ENCODE measurements around the gene FYCO1. TPM values are rescaled to one million over a fixed set of nuclear protein-coding genes. Genes with fewer than 3 reads are reported as not detected.
A peak's percentile ranks its signal among the peaks of the same experiment; 100 is the strongest.

The FYCO1 gene
- total RNA-seq, 1 donor from 2014 or later: 31.8 TPM

GRCh38 chr3:46031269-46031668 lies 35.6 kb upstream of the FYCO1 start:
- peaks cover 38% of the 10 kb centered on the region for H3K27me3 Mint-ChIP-seq (ENCODE audit: unreplicated experiment)
- H3K9me3 Mint-ChIP-seq (ENCODE audit: unreplicated experiment): peaks cover 6% of the 10 kb centered on the region
- H3K4me3 Mint-ChIP-seq (ENCODE audit: unreplicated experiment): no peak overlapping the region
- peak; percentile 66 for DNase-seq (ENCODE audit: extremely low spot score, unreplicated experiment)
- TF ChIP-seq, protein P1, sequence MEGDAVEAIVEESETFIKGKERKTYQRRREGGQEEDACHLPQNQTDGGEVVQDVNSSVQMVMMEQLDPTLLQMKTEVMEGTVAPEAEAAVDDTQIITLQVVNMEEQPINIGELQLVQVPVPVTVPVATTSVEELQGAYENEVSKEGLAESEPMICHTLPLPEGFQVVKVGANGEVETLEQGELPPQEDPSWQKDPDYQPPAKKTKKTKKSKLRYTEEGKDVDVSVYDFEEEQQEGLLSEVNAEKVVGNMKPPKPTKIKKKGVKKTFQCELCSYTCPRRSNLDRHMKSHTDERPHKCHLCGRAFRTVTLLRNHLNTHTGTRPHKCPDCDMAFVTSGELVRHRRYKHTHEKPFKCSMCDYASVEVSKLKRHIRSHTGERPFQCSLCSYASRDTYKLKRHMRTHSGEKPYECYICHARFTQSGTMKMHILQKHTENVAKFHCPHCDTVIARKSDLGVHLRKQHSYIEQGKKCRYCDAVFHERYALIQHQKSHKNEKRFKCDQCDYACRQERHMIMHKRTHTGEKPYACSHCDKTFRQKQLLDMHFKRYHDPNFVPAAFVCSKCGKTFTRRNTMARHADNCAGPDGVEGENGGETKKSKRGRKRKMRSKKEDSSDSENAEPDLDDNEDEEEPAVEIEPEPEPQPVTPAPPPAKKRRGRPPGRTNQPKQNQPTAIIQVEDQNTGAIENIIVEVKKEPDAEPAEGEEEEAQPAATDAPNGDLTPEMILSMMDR (IDR thresholded peaks at IDR 0.05): no peak
- H3K36me3 Mint-ChIP-seq (ENCODE audit: unreplicated experiment): no peaks in the 10 kb centered on the region
- no peak overlapping the region for H3K27ac Mint-ChIP-seq (ENCODE audit: unreplicated experiment)
- no peaks in the 10 kb centered on the region for H3K4me1 Mint-ChIP-seq (ENCODE audit: unreplicated experiment)

- H3K4me3 Mint-ChIP-seq (ENCODE audit: unreplicated experiment): no peak overlapping the region
- H3K36me3 Mint-ChIP-seq (ENCODE audit: unreplicated experiment): no peaks in the 10 kb centered on the region
- H3K27ac Mint-ChIP-seq (ENCODE audit: unreplicated experiment): no peak overlapping the region
- peaks cover 38% of the 10 kb centered on the region for H3K27me3 Mint-ChIP-seq (ENCODE audit: unreplicated experiment)
- DNase-seq (ENCODE audit: extremely low spot score, unreplicated experiment): peak; percentile 69
- no peaks in the 10 kb centered on the region for H3K4me1 Mint-ChIP-seq (ENCODE audit: unreplicated experiment)
- peaks cover 6% of the 10 kb centered on the region for H3K9me3 Mint-ChIP-seq (ENCODE audit: unreplicated experiment)
- TF ChIP-seq, protein P1 (IDR thresholded peaks at IDR 0.05): no peak
Measured at GRCh38 chr3:46030626-46031025, 35.0 kb upstream of the FYCO1 start.

DNA sequence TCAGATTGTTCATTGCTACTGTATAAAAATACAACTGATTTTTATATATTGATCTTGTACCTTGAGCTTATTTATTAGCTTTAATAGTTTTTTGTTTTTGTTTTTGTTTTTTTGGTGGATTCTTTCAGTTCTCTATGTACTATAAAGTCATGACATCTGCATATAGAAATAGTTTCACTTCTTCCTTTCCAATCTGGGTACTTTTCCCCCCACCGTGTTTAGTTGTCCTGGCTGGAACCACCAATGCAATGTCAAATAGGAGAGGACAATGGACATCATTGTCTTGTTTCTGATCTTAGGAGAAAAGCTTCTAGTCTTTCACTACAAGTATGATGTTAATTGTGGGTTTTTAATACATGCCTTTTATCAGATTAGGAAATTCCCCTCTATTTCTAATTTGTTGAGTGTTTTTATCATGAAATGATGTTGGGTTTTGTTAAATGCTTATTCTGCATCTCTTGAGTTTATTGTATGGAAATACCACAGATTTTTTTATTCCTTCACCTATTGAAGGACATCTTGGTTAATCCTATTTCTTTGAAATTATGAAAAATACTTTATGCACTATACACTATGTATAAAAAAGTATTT lies 34.4 kb upstream of the FYCO1 start:
- H3K9me3 Mint-ChIP-seq (ENCODE audit: unreplicated experiment): peaks cover 6% of the 10 kb centered on the region
- TF ChIP-seq, protein P1 (IDR thresholded peaks at IDR 0.05): no peak
- no peak overlapping the region for H3K27ac Mint-ChIP-seq (ENCODE audit: unreplicated experiment)
- H3K36me3 Mint-ChIP-seq (ENCODE audit: unreplicated experiment): no peaks in the 10 kb centered on the region
- no peak for DNase-seq (ENCODE audit: extremely low spot score, unreplicated experiment)
- no peak overlapping the region for H3K4me3 Mint-ChIP-seq (ENCODE audit: unreplicated experiment)
- peaks cover 33% of the 10 kb centered on the region for H3K27me3 Mint-ChIP-seq (ENCODE audit: unreplicated experiment)
- no peaks in the 10 kb centered on the region for H3K4me1 Mint-ChIP-seq (ENCODE audit: unreplicated experiment)

DNA sequence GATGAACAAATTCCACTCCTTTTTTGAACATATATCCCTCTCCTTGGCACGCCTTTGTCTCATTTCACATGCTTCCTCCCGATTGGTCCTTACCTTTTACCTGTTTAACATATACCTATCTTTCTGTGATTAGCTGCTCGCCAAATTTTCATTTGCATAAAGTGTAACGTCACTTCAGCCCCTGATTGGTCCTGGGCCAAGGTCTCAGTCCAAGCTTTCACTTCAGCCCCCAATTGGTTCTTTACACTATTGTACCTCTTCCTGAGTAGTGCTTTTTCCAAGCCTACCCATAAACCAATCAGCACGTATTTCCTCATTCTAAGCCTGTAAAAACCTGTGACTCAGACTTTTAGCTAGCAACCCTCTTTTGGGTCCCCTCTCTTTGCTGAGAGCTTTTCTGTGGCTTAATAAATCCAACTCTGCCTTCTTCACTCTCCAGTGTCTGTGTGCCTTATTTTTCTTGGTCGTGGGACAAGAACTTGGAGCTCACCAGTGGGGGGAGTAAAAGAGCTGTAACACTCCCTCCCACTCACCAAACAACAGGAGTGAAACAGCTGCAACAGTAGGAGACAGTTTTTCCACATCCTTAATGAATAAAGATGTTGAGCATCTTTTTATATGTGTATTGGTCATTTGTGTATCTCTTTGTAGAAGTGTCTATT lies 32.2 kb upstream of the FYCO1 start:
- TF ChIP-seq, protein P1 (IDR thresholded peaks at IDR 0.05): no peak
- DNase-seq (ENCODE audit: extremely low spot score, unreplicated experiment): peak; percentile 17
- H3K27ac Mint-ChIP-seq (ENCODE audit: unreplicated experiment): no peak overlapping the region
- H3K27me3 Mint-ChIP-seq (ENCODE audit: unreplicated experiment): peaks cover 36% of the 10 kb centered on the region
- H3K9me3 Mint-ChIP-seq (ENCODE audit: unreplicated experiment): peaks cover 6% of the 10 kb centered on the region
- H3K4me3 Mint-ChIP-seq (ENCODE audit: unreplicated experiment): no peak overlapping the region
- H3K36me3 Mint-ChIP-seq (ENCODE audit: unreplicated experiment): no peaks in the 10 kb centered on the region
- H3K4me1 Mint-ChIP-seq (ENCODE audit: unreplicated experiment): no peaks in the 10 kb centered on the region

DNA sequence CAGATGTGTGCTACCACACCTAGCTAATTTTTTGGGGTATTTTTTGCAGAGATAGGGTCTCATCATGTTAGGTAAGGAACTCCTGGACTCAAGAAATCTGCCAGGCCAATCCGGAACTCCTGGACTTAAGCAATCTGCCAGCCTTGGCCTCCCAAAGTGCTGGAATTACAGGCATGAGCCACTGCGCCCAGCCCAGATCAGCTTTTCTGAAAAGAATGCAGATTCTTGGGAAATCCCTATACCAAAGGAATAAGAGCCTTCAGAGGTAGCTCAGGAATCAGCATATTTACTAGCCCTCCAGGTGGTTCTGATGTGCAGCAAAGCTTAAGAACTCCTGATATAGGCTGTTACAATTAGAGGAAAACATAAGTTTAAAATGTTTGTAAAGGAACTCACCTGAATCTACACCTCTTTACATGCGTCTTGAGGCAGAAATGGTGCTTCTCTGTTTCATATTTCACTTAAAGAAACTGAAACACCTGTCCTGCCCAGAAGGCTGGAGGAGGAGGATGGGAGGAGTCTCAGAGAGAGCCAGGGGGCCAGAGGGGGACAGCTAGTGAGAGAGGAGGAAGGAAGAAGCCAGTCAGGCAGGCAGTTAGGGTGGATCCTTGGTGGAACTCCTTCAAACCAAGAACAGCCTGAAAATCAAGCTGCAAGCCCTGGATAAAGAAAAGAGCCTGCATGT lies 31.5 kb upstream of the FYCO1 start, which contains the start of gene XCR1:
Gene XCR1, minus strand, starts transcription at position 463 of the 685 bp plus-strand sequence. CDS start 5,536 bp downstream, outside the sequence.
- no peak within 1 kb of the TSS for H3K27ac Mint-ChIP-seq (ENCODE audit: unreplicated experiment)
- H3K4me3 Mint-ChIP-seq (ENCODE audit: unreplicated experiment): no peak within 1 kb of the TSS
- H3K27me3 Mint-ChIP-seq (ENCODE audit: unreplicated experiment): peaks cover 36% of the 10 kb centered on the region
- DNase-seq (ENCODE audit: extremely low spot score, unreplicated experiment): peak; percentile 44
- H3K9me3 Mint-ChIP-seq (ENCODE audit: unreplicated experiment): peaks cover 6% of the 10 kb centered on the region
- TF ChIP-seq, protein P1 (IDR thresholded peaks at IDR 0.05): no peak
- no peaks in the 10 kb centered on the region for H3K36me3 Mint-ChIP-seq (ENCODE audit: unreplicated experiment)
- H3K4me1 Mint-ChIP-seq (ENCODE audit: unreplicated experiment): no peaks in the 10 kb centered on the region
